HTERT RPE-1 (cell line): ENCODE data around the gene HIVEP2.

Source experiments
- in situ Hi-C: fragments of 300-500 bp; cut with MboI; formaldehyde crosslinking; loops from 4 replicates; pipeline ENCODE4 v1.14.3; 2020; ENCODE audit warnings: low sequenced_read_pairs

HIVEP2 gene

DNA sequence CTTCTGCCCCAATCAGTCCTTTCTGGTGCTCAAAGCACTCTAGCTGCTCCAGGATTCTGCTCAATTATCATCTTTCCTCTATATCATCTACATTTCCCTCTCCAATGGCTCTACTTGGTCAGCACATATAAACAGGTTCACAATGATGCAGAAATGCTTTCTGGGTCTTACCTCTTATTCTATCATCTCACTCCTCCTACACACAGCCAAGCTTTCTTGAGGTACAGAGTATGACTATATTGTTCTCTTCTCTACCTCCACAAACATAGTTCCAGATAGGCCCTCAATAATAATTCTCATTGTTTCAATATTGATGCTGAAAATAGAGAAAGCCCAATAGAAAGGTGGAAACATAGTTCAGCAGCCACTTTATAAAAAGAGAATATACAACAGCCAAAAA, 48.2 kb downstream of the HIVEP2 start:
- in situ Hi-C loops = no loop called here

DNA sequence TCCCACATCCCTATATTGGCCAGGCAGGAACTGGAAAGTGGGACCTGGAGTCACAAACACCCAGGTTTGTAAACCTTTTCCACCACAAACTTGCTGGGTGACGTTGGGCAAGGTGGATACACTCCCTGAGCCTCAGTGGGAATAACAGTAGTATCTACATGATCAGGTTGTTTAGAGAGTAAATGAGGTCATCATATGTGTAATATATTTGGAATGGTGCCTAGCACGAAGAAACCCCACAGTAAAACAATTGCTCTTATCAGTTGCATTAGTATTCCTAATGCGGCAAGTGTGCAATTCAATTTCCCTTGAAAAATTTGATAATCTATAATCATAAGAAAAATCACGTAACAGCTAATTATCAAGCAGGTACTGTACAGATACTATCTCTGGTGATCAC, 51.9 kb downstream of the HIVEP2 start:
- in situ Hi-C loops = no loop called here

DNA sequence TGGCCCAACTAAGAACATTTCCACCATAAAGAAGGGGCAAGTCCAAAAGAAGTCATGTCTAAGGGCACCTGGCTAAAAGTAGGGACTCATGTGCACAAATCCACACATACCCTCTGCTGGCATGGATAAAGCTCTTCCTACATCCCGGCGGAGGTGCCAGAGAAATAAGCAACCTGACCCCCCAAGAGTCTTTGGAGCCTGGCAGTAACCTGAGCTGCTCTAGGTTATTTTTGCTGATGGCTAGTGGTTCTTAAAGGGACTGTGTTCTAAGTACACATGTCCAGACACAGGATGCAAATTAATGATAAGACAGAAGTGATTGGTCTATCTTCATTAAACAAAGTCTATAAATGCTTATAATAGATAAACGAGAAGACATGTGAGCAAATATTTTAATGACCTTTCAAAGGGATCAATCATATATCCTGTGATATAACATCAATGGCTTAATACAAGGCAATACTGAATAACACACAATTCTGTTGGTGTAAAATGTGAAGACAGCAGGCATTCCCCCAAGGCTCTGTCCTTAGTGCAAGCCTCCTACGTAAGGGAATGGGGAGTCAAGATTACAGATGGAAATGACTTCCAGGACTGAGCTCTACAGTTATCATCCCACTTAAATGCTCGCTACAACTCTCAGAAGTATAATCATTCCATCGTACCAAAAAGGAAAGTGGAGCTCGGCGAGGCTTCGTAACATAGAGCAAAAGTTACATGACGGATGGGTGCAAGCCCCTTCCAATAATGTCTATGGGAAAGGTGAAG, 52.5 kb downstream of the HIVEP2 start:
- in situ Hi-C loops = no loop called here

DNA sequence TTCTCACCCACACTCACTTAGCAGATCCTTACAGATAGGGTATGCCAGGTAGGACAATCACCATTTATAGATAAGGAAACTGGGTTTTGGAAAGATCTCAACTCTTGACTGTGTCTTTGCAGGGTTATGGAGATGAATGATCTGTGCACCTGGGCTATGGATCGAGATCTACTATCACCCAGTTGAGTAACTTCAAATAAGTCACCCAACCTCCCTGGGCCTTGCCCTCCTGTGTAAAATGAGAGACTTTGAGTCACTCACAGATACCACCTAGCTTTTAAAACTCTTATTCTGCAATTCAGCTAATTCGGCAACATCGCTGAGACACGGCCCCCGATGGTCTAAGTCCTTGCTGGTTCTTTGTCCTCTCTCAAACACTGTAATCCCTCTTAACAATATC, 53.5 kb downstream of the HIVEP2 start:
- in situ Hi-C loops = no loop called here

DNA sequence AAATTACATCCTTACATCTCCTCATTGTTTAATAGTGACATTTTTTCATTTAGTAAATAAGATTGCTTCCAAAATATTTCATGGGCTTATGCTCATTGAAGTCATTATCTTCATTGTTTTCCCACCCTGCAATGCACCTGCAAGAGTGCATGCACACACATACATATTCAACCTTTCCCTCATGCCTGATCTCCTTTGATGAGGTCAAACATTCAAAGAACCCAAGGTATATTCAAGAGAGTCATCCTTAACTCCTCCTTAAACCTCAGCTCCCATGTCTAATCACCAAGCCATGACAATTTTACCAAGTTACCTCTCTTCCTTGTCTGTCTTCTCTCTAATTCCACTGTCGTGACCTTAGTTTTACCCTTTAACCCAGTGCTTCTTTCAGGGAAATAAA, 56.5 kb downstream of the HIVEP2 start:
- in situ Hi-C loops = no loop called here

DNA sequence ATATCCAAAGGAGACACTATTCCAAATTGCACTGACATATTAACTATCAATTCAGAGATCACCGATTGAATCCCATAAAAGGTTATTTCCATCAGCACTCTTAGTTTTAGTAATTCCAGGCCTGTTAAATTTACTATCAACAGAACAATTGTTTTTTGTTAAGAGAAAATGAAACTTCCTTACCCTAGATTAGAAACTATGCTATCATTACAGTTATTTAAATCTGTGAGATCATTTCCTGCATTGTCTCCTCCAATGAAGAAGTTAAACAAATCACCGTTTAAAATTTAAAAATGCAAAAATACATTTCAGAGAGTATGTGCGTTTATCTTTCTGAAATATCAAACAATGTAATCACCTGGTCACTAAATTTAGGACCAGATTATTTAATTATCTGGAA, 57.5 kb downstream of the HIVEP2 start:
- in situ Hi-C loops = no loop called here

DNA sequence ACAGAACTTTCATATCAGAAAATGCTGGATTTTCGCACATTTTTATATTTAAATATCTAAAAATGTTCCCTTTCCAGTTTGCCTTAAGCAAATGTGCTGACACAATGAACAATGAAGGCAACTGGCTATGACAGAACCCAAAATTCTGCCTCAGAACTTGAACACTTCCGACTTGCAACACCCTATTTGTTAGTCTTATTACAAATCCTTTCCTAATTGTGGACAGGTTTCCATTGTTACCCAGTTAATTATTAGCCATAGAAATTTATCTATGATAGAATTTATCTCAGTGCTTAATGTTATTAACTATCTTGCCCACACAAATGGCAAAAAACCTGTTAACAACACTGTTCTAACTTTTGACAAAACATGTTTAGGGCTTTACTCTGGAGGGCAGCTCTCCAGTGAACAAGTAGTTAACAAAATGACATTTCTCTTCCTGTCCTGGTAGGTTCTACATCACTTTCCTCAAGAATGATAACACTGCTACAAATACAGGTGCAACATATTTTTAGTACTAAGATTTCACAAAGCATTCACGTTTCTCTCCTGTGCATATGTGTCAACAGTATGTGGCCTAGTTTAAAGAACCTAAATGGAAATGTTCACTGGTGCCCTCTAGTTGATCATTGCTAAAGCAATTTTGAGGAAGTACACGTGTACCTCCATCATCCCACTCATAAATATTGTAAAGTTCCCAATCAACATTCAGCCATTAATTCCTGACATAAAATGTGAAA, 58.4 kb downstream of the HIVEP2 start:
- in situ Hi-C loops = no loop called here

DNA sequence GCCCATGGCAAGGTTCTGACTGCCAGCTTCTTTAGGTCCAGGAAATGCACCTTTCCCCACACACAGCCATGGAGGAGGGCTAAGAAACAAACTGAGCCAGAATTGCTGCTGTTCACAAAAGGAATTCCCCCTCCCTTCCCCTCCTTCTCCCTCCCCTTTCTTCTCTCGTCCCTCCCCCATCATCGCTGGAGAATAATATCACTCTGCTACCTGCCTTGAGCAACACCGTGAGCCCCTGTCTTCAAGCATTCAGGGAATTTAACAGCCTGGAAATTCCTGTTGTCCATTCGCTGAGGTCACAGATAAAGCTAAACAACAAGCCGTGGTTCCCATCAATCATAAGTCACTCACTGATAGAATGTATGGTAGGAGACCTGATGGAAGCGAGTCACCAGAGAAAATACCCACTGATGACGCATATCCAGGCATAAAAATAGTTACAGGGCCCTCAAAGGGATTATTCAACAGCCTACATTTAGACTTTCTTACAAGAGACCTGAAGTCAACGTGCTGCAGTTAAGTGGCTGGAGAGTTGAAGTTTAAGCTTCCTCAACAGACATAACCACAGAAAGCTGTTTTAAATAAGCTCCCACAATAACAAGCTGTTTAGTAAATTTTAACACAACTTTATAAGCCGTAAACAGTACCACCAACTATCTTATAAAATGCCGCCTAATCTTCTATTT, 59.7 kb downstream of the HIVEP2 start:
- in situ Hi-C loops = no loop called here

DNA sequence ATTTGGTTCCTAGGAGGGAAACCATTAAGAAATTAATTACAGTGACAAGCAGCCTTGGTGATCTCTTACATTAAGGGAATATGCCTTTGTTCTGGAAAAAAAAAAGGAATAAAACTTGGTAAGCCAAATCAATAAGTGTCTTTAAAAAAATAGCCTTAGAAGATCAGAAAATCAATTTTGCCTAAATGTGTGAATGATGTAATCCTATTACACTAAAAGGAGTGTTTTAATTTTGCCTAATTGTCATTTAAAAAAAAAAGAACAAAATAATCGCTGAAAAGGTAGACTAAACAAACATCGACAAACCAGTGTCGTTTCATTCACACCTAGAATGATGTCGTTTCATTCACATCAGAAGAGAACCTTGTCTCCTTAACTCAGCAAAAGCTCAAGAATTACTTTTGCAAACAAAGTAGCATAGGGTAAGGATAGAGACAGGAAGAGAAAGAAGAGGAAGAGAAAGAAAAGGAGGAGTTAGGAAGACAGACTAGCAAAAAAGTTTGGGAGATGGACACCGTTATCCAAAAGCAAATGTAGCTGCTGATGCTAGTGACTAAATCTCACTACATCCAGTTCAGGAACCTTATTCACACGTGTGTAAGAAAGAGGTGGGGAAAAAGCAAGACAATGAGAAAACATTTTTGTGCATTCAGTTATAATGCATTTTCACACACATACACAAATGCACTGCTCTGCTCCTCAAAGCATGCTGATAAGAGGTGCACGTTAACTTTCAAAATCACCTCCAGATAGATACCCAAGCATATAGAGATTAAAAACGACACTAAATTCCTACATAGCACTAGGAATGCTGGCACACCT, 60.6 kb downstream of the HIVEP2 start:
- in situ Hi-C loops = no loop called here

DNA sequence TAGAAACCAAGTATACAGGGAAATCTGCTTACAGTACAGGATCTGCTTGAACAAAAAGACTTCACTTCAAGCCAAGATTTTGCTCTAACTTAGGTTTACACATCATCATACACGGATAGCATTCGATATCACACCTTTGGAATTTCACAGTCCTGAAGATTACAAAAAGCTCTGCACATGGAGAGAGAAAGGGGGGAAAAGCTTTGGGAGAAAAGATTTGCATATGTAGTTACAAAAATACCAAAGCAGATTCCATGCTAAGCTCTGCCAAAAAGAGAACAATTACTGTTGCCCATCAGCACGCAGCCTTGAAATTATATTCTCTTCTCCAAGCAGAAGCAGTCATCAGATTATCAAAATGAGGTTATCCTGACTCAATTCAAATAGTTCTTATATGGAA, 62.0 kb downstream of the HIVEP2 start:
- in situ Hi-C loops = no loop called here

DNA sequence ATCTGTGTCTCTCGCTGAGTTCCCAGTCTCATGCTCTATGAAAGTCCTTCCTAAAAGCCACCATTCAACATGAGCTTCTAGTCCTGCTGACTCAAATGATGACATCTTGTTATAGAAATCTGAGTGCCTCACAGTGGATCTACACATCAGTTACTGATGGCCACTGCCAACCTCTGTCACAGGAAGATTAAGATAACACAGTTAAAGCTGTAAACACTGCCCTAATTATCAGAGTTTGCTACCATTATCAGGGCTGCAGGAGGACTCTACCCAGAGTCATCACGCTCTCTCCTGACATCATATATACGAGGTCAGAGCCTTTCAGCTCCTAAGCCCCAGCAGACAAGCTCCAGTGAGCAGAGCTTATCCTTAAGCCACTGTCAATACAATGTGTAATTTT, 63.2 kb downstream of the HIVEP2 start:
- in situ Hi-C loops = no loop called here

DNA sequence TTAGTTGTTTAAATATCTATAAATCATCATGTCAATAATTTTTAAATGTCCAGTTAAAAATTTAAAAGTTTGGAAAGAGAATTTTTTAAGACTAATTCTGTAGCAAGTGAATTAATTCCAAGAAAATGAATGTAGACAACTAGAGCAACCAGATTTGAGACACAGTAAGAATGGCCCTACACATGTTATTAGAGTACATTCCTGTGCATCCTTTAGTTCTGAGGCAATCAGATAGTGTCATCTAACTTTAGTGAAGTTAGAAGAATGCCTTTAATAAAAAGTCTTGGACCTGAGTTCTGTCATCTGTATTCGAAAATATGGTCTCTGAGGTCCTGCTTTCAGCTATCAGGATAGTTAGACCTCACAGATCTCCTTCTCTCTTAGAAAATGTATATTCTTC, 63.7 kb downstream of the HIVEP2 start:
- in situ Hi-C loops = no loop called here

DNA sequence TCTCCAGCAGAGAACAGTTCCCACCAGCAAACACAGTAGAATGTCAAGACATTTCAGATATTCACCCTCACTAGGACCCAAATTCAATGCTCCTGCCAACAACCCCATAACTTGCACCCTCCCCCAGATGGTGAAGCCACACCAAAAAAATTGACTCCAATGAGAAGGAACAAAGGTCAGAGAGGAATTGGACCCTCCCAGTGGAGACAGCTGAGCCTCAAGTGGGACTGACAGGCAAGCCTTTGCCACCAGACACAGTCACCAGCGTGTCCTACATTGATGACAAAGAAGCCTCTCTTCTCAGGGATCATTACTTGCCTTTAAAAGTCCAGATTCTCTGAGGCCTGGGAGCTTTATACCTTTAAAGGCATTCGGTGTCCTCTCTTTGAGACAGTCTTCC, 64.8 kb downstream of the HIVEP2 start:
- in situ Hi-C loops = no loop called here

DNA sequence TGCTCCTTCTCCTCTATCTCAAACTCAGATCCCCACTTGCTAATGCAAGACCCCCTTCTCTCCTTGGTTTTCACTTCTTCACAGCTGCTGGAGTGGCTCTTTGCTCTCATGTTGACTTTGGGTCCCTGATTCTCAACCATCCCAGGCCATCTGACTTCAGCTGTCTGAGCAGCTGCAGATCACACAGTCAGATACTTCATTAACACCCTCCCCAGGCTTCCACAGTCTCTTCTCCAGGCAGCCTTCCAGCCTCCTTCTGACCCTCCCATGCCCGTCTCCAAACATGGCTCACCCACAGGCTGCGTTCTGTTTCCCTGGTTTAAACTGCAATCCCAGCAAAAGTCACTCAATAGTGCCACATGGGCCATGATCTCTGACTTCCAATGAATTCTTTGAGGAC, 65.4 kb downstream of the HIVEP2 start:
- in situ Hi-C loops = no loop called here

DNA sequence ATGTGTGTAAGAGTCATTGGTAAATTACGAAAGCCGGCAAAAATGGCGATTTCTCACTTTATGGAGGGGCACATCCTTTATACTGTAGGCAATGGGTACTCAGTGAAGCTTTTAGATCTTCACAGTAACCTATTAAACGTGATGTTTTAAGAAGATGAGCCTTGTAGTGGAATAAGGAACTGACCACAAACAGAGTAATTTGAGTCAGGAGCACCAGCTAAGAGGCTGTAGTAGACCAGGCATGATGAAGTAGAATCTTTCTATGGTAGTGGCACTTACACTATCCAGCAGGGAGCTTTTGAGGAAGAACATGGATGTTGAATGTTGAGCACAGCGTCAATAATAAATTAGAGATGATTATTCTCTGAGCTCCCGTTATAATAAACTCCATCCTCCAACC, 65.9 kb downstream of the HIVEP2 start:
- in situ Hi-C loops = no loop called here

DNA sequence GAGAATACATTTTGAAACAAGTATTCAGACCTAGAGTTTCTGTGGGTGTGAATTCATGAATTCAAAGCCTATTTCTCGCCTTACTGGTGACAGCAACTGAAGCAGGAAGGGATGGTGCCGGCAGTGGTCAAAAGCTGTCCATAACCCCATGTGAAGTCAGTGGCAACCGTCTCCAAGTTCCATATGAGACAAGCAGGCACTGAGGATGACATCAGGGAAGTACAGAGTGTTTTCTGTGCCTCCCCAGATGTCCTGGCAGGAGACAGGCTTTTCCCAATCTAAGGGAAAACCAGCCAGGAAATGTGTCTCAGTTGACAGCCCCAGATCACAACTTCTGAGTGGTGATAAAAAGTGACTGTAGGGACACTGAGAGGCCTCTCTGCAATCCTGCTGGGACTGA, 66.6 kb downstream of the HIVEP2 start:
- in situ Hi-C loops = no loop called here

DNA sequence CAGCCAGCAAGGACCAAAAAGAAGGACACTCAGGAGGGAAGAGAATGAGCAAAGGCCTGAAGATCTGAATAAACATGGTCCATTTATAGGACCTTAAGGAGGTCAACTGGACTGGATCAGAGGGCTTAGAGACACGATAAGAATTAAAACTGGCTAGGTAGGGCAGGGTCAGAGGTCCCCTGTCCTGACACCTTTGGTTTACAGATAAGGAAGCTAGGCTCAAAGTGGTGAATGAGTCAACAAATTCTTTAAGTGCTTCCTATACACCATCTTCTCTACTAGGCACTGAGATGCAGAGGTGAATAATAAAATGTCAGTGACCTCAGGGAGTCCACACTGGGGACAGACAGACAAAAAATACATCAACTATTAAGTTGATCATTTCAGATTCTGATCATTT, 70.3 kb downstream of the HIVEP2 start:
- in situ Hi-C loops = no loop called here

DNA sequence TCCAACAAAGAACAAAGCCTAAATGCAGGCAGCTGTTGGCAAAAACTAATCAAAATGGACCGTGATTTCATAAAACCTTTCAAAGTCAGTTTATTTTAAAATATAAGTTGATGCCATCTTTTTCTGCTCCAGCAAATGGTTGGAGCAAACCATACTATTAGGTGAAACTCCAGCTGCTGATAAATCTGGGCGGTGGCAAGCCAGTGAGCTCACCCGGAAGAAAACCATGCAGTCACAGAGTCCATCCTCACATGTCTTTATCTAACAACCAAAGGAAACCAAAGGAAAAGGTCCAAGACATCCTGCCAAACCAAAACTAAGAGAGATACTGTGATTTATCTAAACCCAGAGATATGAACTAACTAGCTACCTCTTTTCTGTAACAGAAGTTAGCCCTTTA, 72.6 kb downstream of the HIVEP2 start:
- in situ Hi-C loops = no loop called here

DNA sequence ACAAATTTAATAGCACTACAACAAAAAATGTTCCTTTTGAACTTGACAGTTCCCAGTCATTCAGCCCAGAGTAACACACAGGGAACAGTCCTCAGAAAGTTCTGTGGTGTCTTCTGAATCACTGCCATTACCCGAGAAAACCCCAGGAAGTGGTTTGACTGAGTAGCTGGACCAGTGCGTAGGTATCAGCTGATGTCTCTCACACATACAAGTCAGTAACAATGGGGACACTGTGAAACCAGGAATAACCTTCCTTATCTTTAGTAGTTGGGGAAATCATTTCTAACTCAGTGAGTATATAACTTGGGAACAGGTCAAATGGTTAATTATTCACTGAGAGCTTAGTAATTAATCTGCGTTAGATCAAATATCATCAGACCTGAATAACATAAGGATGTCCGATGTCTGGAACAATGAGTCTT, 73.1 kb downstream of the HIVEP2 start:
- in situ Hi-C loops = no loop called here

DNA sequence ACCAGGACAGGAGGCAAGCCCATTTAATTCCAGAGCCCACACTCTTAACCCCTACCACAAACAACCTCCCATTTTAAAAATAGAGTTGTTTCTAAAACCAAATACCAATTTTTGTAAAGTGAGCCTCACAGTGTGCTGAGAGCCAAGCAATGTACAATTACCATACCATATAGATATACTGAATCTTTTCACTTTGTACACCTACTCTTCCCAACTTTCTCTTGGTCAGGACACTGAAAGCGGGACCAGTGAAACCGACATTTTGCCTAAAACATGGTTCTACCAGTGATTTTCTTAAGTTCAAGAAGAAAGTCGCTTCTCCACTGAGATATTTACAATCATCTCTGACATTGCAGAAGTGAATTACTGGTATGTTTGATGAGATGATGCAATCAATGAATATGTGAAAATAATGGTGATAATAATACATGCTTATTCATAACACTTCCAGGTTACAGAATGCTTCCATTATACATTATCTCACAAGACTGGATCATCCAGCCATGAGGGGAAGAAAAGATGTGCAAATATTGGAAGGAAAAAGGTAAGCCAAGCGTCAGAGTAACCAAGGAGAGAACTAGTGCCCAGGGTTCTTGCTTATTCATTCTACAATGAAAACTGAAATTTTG, 74.1 kb downstream of the HIVEP2 start:
- in situ Hi-C loops = no loop called here

DNA sequence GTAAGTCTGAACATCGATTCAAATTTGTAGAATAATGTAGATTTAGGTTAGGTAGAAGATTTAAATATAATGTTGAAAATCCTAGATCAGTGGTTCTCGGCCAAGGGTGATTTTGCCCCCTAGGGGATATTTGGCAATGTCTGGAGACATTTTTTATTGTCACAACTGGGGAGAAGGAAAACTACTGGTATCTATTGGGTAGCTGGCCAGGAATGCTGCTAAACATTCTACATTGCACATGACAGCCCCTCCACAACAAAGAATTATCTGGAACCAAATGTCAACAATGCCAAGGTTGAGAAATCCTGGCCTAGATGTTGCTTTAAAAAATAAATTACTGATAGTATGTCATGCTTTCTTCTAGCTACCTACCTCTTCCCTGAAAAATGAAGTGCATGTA, 76.1 kb downstream of the HIVEP2 start:
- in situ Hi-C loops = no loop called here
